Activated CD8-positive, alpha-beta memory T cell treated with anti-CD3 and anti-CD28 coated beads for 36 hours (primary cell): ENCODE measurements around the gene ZNF598. TPM values are rescaled to one million over a fixed set of nuclear protein-coding genes. Genes with fewer than 3 reads are reported as not detected.

ENCODE experiments used
- CTCF ChIA-PET: fragments of 350-600 bp; sonication (Branson Sonifier 250); formaldehyde crosslinking; loops from one replicate; lab custom pipeline; 2021; ENCODE audit warnings: antibody characterized with exemption; lab: Charles Lee
- POLR2A ChIA-PET: fragments of 350-600 bp; sonication (Branson Sonifier 250); formaldehyde crosslinking; loops from one replicate; lab custom pipeline; 2021; ENCODE audit warnings: antibody characterized with exemption; lab: Charles Lee
- total RNA-seq, 2 experiments: library from RNA; stranded (reverse); gene quantifications; one replicate each; pipeline ENCODE4 v1.2.3, GENCODE V29; 2021

The ZNF598 gene
- total RNA-seq, 2 experiments from 2014 or later, result 94.2 to 95.6 TPM

DNA sequence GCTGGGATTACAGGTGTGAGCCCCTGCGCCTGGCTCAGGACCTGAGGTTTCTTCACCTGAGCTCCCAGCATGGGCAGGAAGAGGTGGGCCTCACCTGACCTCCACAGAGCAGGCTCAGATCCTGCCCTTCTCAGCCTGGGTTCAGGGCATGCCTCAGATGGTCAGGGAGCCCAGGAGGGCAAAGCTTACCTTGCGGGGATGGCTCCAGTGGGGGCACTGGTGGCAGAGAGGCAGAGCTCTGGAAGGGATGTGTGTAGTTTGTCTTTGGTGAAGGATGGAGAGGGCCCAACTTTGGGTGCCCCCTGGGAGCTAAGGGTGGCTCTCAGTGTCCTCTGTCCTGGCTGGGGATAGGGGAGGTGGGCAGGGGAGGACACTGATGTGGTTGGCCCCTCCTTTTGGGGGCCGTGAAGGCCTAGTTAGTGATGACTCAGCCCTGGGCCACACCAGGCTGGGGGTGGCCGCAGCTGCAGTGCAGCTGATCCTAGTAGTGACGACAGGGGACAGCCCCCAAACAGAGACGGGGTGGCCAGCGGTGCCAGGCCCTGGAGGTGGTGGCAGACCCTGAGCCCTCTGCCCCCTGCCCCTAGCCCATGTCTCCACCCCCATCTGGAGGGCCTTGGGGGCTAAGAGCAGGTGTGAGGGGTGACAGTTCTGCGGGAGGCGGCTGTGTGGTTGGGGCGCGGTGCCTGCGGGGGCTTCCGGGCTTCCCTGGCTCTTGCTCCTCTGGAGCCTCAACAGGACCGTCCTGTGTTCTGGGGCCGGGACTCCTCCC lies 22.9 kb upstream of the ZNF598 start:
- ChIA-PET POLR2A (no interaction called here), CTCF (interaction anchor here (0.7 to 1.1 kb wide), 2 partner anchors 108 to 115 kb away, joined by 3 read pairs; no protein-coding TSS in a partner anchor)

DNA sequence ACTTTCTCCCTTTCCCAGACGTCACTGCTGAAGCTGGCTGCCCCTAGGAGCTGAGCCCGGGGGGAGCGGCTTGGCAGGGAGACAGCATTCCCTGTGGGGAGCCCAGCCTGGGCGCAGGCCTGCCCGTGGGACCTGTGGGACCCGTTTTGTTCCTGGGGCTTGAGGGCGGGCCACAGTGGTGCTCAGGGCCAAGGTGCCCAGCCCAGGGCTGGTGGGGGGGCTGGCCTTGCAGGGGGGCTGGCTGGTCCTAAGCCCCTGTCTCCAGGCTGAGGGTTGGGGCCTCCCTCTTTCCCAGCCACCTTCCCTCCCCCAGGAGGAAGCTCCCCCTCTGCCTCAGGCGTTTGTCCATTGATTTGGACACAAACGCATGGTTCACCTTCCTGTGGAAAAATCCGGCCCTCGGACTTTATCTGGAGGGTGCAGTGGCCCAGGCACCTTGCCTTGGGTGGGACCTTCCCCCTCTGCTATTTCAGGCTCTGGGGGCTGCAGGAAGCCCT lies 21.5 kb upstream of the ZNF598 start:
- ChIA-PET POLR2A (no interaction called here), CTCF (interaction anchor here (1.3 kb wide), 1 partner anchor 16 kb away, joined by 7 read pairs; the partner anchor contains the start of genes NTHL1 and TSC2)

DNA sequence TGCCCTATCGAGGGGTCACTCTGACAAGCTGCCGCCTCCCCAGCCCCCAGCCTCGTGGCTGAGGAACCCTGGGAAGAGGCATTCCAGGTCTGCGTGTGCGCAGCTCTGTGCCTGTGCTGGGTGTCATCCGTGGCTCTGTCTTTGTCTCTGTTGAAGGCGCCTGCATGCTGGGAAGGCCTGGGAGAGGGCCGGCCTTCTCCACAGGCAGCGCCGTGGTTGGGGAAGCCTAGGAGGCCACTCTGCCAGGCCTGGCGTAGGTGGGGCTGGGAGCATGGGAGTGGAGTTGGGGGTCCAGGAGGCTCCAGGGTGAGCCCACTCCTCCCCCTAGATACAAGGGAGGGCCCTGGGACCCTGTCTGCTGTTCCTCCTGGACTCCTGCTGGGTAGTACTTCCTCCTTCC lies 20.4 kb upstream of the ZNF598 start:
- ChIA-PET POLR2A (interaction anchor here (0.6 kb wide), 1 partner anchor 67 kb away, joined by 4 read pairs; no protein-coding TSS in a partner anchor), CTCF (interaction anchor here (0.7 to 1.3 kb wide), 2 partner anchors 18 to 122 kb away, joined by 3 to 7 read pairs; partner anchors contain the start of genes NTHL1 and TSC2)

GRCh38 chr16:2029350-2029749 lies 19.7 kb upstream of the ZNF598 start:
- CTCF ChIA-PET, result no interaction called here
- POLR2A ChIA-PET, result no interaction called here

GRCh38 chr16:2028620-2029220 lies 19.1 kb upstream of the ZNF598 start:
- CTCF ChIA-PET, result no interaction called here
- POLR2A ChIA-PET, result no interaction called here

GRCh38 chr16:2028146-2028545 lies 18.5 kb upstream of the ZNF598 start:
- POLR2A ChIA-PET, result no interaction called here

DNA sequence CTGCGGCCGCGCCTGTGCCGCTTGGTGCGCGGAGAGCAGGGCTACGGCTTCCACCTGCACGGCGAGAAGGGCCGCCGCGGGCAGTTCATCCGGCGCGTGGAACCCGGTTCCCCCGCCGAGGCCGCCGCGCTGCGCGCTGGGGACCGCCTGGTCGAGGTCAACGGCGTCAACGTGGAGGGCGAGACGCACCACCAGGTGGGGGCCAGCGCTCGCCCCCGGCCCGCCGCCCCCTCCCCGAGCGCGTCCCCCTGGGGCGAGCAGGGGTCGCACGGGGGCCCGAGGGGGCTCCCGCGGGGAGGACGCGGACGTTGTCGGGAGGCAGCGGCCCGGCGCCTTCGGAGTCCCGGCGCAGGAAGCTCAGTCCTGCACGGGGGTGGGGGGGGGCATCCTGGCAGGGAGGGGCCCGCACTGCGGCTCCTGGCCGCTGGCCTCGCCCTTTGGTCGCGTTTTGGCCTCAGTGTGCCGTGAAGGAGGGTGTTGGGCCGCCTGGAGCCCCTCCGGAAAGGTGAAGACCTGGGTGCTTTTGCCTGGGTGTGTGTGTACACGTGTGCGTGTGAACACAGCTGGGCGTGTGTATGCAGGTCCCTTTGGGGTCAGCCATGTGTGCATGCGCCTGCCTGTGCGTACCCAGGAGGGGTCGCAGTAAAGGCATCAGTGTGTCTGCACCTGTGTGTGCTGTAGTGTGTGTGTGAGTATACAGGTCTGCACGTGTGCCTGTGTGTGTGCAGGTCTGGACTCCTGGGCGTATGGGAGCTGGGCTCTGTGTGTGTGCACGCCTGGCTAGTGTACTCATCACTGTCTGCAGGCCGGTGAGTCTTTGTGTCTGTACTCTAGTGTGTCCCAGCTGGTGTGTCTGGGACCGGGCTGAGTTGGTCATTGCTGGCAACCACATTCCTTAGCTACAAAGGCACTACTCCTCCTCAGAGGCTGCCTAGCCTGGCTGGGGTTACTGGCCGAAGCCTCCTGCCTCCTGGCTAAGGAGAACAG lies 17.7 kb upstream of the ZNF598 start:
- POLR2A ChIA-PET, result interaction anchor here (0.6 kb wide), 1 partner anchor 649 kb away, joined by 3 read pairs; no protein-coding TSS in a partner anchor
- CTCF ChIA-PET, result interaction anchor here (1.5 to 1.8 kb wide), 2 partner anchors 20 to 113 kb away, joined by 7 to 13 read pairs; partner anchors contain the start of genes NTHL1 and TSC2

More at GRCh38 chr16:2028146-2028545, 18.5 kb upstream of the ZNF598 start:
- CTCF ChIA-PET, result interaction anchor here (1.5 to 1.8 kb wide), 2 partner anchors 19 to 112 kb away, joined by 7 to 13 read pairs; partner anchors contain the start of genes NTHL1 and TSC2

DNA sequence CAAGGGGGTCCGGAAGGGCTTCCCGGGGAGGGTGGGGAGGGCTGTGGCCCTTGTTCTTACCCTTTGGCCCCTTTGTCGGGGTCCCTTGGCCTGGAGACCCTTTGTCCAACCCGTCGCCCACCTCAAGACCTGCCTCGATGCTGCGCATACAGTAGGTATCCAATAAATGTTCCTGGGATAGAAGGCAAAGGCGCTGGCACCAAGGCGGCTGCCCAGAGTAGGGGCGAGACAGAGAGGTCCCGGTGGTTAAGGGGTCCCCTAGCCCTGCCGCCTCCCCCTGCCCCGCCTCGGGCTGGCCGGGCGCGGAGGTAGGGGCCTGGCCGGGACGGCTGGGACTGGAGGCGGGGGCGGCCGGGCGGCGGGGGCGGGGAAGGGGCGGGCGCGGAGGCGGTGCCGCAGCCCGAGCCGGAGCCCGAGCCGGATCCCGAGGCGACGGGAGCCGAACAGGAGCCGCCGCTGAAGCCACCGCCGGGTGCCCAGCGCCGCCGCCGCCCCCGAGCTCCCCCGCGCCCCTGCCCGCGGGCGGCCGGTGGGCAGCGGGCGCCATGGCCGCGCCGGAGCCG lies 16.9 kb upstream of the ZNF598 start, which contains the start of gene NHERF2:
Gene NHERF2 (plus strand): TSS at position 442 of the 563 bp plus-strand sequence. CDS start 104 bp downstream, at position 546.
- POLR2A ChIA-PET, result interaction anchor here (0.6 kb wide), 1 partner anchor 648 kb away, joined by 3 read pairs; no protein-coding TSS in a partner anchor
- CTCF ChIA-PET, result interaction anchor here (1.5 to 1.8 kb wide), 2 partner anchors 21 to 114 kb away, joined by 7 to 13 read pairs; partner anchors contain the start of genes NTHL1 and TSC2

DNA sequence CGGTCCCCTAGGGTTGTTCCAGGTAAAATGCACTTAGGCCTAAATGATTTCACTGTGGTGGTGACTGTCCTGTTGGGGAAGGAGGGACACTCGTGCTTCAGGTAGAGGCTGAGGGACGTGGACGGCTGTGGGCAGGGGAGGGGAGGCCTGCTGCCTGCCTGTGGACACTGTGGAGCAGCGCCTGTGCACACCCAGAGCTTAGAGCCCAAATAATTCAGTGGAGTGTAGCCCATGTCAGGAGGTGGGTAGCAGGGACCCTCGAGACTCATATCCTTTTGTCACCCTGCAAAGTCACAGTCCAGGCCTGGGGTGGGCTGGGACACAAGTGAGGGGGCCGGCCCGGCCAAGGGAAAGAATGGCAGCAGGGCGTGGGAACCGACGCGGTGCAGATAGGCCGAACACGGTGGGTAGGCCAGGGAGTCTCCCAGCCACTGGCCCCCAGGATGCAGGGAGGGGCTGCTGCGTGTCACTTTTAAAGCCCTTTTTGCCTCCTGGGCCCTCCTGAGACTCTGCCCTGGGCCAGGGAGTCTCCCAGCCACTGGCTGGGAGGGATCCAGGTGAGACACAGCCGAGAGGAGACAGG lies 16.3 kb upstream of the ZNF598 start:
- CTCF ChIA-PET, result interaction anchor here (0.6 to 2.9 kb wide), 3 partner anchors 90 to 115 kb away, joined by 3 to 13 read pairs (median 13); no protein-coding TSS in a partner anchor

DNA sequence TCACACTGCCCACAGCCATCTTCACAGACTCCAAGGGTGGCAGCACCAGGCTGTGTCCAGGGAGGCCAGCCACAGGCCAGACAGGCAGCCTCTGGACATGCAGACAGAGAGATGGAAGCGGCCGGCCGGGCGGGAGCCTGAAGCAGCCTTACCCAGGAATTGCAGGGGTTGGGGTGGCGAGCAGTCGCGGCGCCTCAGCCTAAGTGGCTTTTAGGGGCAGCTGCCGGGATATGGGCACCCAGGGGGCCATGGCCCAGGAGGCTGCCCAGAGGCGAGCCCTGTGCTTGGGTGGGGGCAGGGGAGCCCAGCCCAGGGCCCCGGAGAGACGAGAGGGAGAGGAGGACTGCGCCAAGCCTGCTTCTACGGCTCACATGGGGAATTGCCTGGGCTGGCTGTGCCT lies 15.6 kb upstream of the ZNF598 start:
- ChIA-PET CTCF (interaction anchor here (0.6 to 2.9 kb wide), 3 partner anchors 34 to 115 kb away, joined by 3 to 13 read pairs (median 3); no protein-coding TSS in a partner anchor), POLR2A (no interaction called here)

More for the DNA sequence above, 16.3 kb upstream of the ZNF598 start:
- POLR2A ChIA-PET, result no interaction called here

DNA sequence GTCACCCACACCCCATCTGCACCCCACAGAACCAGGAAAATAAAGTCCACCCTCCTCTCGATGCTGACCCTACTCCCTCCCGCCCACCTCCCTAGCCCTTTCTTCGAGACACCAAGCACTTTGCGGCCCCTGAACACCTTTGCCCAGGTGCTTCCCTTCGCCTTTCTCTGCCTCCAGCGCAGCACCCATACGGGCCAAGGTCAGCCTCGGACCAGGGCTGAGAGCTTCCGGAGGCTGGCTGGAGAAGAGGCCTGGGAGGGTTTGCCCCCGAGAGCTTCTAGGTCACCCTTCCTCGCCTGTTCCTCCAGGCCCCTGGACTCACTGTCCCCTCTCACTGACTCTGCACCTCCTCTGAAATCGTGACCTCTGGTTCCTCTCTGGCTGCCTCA lies 14.4 kb upstream of the ZNF598 start:
- POLR2A ChIA-PET, result no interaction called here
- CTCF ChIA-PET, result interaction anchor here (1.0 to 2.9 kb wide), 3 partner anchors 24 to 116 kb away, joined by 3 to 13 read pairs (median 3); partner anchors contain the start of genes NTHL1 and TSC2

DNA sequence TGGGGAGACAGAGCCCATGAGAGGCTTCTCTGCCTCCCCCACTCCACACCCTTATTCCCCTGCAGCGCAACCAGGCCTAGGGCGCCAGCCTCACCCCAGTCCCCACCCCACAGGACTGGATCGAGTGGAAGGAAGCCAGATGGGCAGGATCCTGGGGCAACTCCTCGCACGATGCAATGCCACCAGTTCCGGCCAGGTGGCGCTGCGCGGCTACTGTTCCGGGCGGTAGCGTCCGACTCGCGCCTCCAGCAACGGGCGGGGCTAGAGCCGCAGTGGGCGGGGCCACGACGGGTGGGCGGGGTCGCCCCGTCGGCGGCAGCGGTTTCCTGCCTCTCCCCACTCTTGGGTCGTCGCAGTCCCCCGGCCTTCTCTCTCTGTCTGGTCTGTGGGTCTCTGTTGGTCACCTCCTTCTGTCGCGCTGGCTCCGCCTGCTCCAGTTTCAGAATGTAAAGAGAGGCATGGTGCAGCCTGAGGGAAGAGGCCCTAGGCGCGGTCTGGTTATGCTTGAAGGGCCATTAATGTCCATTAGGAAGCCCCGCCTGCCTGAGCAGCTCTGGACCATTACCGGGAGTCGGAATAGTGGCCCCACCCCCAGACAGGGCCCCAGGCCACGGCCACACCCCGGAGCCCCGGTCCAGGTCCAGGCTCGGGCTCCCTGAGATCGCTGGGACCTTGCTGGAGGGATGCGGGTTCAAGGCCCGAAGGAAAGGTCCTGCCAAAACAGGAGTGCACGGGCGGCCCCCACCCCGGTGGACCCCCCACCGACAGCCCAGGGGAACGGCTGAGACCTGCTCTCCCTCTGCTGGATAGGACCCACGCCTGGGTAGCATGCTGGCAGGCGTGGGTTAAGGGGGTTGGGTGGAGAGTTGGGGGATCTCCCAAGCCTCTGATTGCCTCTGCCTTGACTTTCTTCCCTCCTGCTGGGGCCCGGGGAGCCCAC lies 13.7 kb upstream of the ZNF598 start:
- CTCF ChIA-PET, result interaction anchor here (0.6 to 2.9 kb wide), 25 partner anchors 10 to 474 kb away, joined by 3 to 22 read pairs (median 4); partner anchors contain the start of genes GFER, NTHL1, PKD1 and RAB26
- POLR2A ChIA-PET, result interaction anchor here (0.6 kb wide), 2 partner anchors 130 to 240 kb away, joined by 6 to 7 read pairs; no protein-coding TSS in a partner anchor

GRCh38 chr16:2022723-2023091 lies 13.1 kb upstream of the ZNF598 start:
- POLR2A ChIA-PET, result interaction anchor here (0.5 to 0.6 kb wide), 3 partner anchors 67 to 241 kb away, joined by 4 to 7 read pairs (median 6); no protein-coding TSS in a partner anchor
- CTCF ChIA-PET, result interaction anchor here (0.5 to 2.4 kb wide), 27 partner anchors 9 to 474 kb away, joined by 3 to 22 read pairs (median 3); partner anchors contain the start of genes GFER, NTHL1, PKD1 and RAB26

GRCh38 chr16:2019921-2020831 lies 10.6 kb upstream of the ZNF598 start:
- CTCF ChIA-PET, result interaction anchor here (0.7 to 2.2 kb wide), 6 partner anchors 16 to 126 kb away, joined by 3 to 12 read pairs (median 4); no protein-coding TSS in a partner anchor
- POLR2A ChIA-PET, result no interaction called here

- POLR2A ChIA-PET, result no interaction called here
Observed at GRCh38 chr16:2019518-2019920, 9.9 kb upstream of the ZNF598 start, which contains the start of gene NPW. Gene NPW (plus strand): TSS chr16:2019785.

More at GRCh38 chr16:2019518-2019920, 9.9 kb upstream of the ZNF598 start, which contains the start of gene NPW:
- CTCF ChIA-PET, result interaction anchor here (0.7 to 2.2 kb wide), 4 partner anchors 15 to 121 kb away, joined by 3 to 12 read pairs (median 4); no protein-coding TSS in a partner anchor
